ENCODE data around the gene CYS1.

Gene CYS1

GRCh38 chr2:10052216-10052615 is 28.0 kb downstream of the CYS1 start:
- DNase-seq (ENCODE audit: insufficient read length, low spot score) (no peak), FAIRE-seq (no peak)

DNA sequence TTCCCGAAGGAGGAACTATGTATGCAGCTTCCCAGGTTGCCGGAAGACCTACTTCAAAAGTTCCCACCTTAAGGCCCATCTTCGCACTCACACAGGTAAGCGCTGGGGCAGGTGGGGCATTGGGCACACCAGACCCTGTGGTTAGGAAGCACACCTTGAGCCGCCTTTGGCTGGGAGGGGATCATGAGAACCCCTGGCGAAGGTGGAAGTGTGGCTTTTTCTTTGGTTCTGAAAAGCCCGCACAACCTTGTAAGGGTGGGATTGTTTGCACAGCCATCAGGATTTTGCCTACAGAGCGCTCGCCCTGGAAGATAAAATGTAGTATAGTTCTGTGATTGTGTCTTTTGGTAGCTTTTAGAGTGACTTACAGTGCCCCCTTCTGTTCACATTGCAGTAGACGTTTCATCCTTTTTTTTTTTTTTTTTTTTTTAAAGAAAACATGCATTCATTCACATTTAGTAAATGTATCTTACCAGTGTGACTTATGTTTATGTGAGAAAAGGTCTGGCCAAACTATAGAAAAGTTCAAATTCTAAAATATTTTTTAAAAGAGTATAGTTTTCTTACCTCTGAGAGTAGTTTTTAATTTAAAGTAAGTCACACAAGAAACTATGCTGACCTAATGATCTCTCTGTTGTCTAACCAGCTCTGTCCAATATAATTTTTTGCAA is 31.6 kb downstream of the CYS1 start:
- FAIRE-seq (no peak), DNase-seq (ENCODE audit: insufficient read length, low spot score) (peak; percentile 62)

GRCh38 chr2:10047616-10048500 is 32.4 kb downstream of the CYS1 start:
- FAIRE-seq, result no peak
- DNase-seq (ENCODE audit: insufficient read length, low spot score), result no peak

DNA sequence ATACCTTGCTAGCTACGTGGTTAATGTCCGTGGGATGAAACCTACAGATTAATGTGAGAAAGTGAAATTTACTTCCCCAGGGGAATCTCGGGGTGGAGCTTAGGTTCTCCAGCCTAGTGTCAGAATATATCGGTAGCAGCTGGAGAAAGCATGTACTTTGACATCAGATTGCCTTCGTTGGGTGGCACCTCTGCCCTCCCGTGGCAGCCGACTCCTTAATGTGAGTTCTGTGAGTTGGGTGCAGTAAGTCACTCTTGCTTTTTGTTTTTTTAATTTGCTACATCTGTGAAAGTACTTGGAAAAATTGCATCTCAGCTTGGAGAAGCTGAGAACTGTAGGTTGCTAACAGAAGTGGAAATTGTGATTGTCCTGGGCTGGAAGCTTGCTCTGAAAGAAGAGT is 33.3 kb downstream of the CYS1 start:
- FAIRE-seq, result no peak
- DNase-seq (ENCODE audit: insufficient read length, low spot score), result no peak

- DNase-seq (ENCODE audit: insufficient read length, low spot score) (no peak), FAIRE-seq (no peak)
Measured at GRCh38 chr2:10045561-10046355, 34.5 kb downstream of the CYS1 start.

GRCh38 chr2:10043906-10044601 is 36.2 kb downstream of the CYS1 start:
- FAIRE-seq, result peak; percentile 68
- peak; percentile 88 for DNase-seq (ENCODE audit: insufficient read length, low spot score)

GRCh38 chr2:10043256-10043905 is 36.8 kb downstream of the CYS1 start, which contains the start of gene KLF11:
TSS of gene KLF11 (plus strand) at chr2:10043550. CDS start at chr2:10043717, 167 bp downstream.
- peak; percentile 81 for DNase-seq (ENCODE audit: insufficient read length, low spot score)
- FAIRE-seq, result peak; percentile 74

- FAIRE-seq, result no peak
Measured at GRCh38 chr2:10042301-10043161, 37.7 kb downstream of the CYS1 start.

DNA sequence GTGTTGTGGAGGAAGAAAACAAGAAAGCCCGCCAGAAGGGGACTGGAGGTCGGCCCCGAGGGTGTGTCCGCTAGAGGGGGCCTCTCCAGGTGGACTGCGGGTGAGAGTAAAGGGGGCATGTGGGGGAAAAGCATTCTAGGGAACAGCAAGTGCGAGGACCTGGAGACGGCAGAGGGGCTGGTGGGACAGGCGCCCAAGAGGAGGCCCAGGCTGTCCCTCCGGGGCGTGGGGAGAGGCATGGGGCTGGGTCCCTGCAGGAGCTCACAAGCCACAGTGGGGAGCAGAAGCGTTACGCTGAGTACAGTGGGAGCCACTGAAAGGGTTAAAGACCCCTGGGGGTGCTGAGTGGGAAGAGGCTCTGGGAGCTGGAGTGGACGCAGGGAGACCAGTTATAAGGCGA is 38.5 kb downstream of the CYS1 start:
- DNase-seq (ENCODE audit: insufficient read length, low spot score) (no peak), FAIRE-seq (no peak)

More at GRCh38 chr2:10042301-10043161, 37.7 kb downstream of the CYS1 start:
- no peak for DNase-seq (ENCODE audit: insufficient read length, low spot score)

GRCh38 chr2:10039658-10040410 is 40.4 kb downstream of the CYS1 start:
- no peak for FAIRE-seq
- DNase-seq (ENCODE audit: insufficient read length, low spot score), result no peak

DNA sequence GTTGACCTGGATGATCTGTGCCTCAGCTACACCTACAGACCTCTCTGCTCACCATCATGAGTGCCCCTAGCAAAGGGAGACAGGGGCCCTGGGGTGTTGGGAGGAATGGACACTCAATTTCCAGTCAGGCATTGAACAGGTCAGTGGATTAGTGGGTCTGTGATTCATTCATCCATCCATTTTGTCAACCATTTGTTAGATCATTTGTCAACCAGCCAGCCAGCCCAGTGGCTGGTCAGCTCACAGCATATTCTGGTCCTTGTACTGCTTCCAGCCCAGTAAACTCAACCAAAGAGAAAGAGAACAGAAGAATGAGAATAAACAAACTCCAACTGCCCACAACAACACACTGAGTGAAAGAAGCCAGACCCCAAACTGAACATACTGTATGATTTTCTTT is 41.5 kb downstream of the CYS1 start:
- FAIRE-seq (no peak), DNase-seq (ENCODE audit: insufficient read length, low spot score) (no peak)

DNA sequence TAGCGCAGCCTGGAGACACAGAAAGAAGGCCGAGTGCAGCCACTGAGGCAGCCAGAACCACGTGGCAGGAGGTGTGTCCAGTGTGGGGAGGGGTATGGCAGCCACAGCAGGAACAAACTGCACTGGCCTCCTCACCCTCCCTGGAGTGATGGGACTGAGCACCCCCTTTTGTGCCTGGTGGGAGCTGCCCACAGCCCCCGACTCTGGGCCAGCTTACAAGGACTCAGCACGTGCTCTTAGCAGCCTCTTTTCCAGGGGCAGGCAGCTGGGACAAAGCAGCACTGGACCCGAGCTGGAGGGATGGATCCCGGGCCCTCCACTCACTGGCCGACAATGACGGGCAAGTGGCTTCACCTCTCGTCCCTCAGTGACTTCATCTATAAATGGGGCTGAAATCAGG is 42.1 kb downstream of the CYS1 start:
- DNase-seq (ENCODE audit: insufficient read length, low spot score) (no peak), FAIRE-seq (peak; percentile 23)

GRCh38 chr2:10036095-10036884 is 43.9 kb downstream of the CYS1 start:
- peak; percentile 55 for FAIRE-seq
- DNase-seq (ENCODE audit: insufficient read length, low spot score), result peak; percentile 82

DNA sequence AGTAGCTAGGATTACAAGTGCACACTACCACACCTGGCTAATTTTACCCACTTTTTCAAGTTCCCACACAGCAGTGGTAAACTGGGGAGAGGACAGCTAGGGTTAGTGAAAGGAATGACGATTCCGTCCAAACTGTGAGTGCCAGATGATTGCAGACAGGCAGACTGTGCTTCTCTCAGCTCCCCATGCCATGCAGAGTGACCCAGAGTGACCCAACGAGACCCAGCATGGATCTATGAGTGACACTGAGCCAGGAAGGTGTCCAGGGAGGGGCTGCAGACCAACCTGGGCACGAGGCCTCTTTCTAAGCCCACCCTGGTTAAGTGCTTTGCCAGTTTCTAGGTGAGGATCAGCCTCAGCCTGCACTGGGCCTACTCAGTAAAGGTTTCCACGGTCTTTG is 44.6 kb downstream of the CYS1 start:
- FAIRE-seq, result no peak
- no peak for DNase-seq (ENCODE audit: insufficient read length, low spot score)

DNA sequence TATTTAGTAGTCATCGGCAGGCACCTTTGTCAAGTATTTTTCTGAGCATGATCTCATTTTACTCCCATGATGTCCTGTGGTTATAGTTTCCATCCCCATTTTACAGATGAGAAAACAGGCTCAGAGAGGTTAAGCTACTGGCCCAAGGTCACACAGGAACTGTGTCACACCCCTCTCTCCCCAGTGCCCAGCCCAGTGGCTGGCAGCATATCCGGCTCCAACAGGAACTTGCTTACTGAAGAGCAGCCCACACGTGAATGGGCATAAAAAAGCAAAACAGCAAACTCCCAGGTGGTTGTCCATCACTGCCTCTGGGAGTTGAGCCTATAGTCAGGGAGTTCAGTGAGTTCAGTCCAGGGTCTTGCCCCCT is 45.2 kb downstream of the CYS1 start:
- no peak for DNase-seq (ENCODE audit: insufficient read length, low spot score)
- no peak for FAIRE-seq

GRCh38 chr2:10034333-10035052 is 45.7 kb downstream of the CYS1 start:
- FAIRE-seq, result no peak
- no peak for DNase-seq (ENCODE audit: insufficient read length, low spot score)

All from HTR-8/SVneo (cell line).